LNCAP (cell line): ENCODE data around the gene THUMPD2.

Experiments
- TF ChIP-seq, protein P1 (sequence below): fragments of 450-650 bp; IDR thresholded peaks from 2 replicates; pipeline ENCODE4 v1.5.1; 2017; ENCODE audit warnings: mild to moderate bottlenecking

Gene THUMPD2, protein sequence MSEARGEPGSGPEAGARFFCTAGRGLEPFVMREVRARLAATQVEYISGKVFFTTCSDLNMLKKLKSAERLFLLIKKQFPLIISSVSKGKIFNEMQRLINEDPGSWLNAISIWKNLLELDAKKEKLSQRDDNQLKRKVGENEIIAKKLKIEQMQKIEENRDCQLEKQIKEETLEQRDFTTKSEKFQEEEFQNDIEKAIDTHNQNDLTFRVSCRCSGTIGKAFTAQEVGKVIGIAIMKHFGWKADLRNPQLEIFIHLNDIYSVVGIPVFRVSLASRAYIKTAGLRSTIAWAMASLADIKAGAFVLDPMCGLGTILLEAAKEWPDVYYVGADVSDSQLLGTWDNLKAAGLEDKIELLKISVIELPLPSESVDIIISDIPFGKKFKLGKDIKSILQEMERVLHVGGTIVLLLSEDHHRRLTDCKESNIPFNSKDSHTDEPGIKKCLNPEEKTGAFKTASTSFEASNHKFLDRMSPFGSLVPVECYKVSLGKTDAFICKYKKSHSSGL

DNA sequence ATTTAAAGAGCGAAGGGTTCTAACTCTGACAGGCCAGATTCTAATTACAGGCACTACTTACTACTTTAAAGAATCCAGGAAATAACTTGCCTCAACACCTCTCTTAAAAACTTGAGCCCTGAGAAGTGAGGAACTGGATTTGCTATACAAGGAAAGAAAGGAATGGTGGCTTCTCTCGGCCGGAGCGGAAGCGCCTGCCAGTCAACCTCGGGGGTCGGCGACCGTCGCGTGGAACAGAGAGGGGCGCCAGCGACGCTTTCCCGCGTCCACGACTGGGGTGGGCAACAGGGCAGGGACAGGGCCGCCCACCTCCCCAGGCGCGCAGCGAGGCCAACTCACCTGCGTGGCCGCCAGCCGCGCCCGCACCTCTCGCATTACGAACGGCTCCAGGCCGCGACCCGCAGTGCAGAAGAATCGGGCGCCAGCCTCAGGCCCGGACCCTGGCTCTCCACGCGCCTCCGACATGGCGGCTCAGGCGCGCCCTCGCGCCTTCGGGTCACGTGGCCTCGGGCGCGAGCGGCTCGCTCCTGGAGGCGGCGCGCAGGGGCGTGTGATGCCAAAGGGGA lies at the start of gene THUMPD2:
TSS of gene THUMPD2 (minus strand) at position 484 of the 566 bp plus-strand sequence. CDS start at position 465, 19 bp downstream.
- TF ChIP-seq, protein P1, sequence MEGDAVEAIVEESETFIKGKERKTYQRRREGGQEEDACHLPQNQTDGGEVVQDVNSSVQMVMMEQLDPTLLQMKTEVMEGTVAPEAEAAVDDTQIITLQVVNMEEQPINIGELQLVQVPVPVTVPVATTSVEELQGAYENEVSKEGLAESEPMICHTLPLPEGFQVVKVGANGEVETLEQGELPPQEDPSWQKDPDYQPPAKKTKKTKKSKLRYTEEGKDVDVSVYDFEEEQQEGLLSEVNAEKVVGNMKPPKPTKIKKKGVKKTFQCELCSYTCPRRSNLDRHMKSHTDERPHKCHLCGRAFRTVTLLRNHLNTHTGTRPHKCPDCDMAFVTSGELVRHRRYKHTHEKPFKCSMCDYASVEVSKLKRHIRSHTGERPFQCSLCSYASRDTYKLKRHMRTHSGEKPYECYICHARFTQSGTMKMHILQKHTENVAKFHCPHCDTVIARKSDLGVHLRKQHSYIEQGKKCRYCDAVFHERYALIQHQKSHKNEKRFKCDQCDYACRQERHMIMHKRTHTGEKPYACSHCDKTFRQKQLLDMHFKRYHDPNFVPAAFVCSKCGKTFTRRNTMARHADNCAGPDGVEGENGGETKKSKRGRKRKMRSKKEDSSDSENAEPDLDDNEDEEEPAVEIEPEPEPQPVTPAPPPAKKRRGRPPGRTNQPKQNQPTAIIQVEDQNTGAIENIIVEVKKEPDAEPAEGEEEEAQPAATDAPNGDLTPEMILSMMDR, result no peak

DNA sequence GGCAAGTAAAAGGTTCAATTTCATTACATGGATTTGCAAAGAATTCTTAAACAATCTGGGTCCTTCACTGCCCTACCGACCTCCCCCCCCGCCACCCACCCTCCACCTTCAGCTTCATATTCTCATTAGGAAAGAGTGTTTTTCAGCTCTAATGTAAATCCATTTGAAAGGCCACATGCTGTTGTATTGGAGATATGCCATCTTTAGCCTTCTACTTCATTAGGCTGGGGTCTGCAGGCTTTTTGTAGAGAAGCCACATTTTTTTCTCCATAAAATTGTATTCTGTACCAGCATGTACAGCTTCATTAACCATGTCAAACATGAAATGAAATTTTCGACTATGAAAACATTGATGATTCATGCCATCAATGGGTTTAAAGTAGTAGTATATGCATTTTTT lies 42.8 kb upstream of the THUMPD2 start:
- TF ChIP-seq, protein P1, result no peak

DNA sequence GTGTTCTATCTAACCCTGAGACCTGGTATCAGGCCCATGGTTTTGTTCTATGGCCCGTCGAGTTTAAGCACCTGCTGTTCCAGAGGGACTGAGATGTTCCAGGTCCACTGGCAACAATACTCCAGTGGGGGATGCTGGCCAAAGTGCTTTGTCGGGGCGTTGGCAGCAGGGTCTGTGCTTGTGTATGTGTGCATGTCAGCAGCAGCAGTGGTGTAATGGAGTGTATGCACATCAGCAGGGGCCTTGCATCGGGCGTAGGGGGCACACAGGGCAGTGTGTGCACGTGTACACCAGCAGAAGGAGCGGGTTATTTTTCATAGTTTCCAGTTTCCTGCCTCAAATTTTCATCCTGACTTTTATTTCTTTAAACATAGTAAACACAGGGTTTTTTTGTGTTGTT lies 37.8 kb upstream of the THUMPD2 start:
- TF ChIP-seq, protein P1, result no peak

DNA sequence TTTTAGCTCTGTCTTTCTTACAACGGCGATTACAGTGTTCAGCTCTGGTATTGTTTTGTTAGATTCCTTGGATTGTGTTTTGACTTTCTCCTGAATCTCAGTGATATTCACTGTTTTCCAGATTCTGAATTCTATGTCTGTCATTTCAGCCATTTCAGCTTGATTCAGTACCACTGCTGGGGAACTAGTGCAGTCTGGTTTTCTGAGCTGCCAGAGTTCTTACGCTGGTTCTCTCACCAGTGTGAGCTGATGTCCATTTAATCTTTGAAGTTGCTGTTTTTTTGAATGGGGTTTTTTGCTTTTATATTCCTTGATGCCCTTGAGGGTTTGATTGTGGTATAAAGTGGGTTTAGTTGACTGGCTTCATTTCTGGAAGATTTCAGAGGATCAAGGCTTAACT lies 37.4 kb upstream of the THUMPD2 start:
- TF ChIP-seq, protein P1, result no peak

DNA sequence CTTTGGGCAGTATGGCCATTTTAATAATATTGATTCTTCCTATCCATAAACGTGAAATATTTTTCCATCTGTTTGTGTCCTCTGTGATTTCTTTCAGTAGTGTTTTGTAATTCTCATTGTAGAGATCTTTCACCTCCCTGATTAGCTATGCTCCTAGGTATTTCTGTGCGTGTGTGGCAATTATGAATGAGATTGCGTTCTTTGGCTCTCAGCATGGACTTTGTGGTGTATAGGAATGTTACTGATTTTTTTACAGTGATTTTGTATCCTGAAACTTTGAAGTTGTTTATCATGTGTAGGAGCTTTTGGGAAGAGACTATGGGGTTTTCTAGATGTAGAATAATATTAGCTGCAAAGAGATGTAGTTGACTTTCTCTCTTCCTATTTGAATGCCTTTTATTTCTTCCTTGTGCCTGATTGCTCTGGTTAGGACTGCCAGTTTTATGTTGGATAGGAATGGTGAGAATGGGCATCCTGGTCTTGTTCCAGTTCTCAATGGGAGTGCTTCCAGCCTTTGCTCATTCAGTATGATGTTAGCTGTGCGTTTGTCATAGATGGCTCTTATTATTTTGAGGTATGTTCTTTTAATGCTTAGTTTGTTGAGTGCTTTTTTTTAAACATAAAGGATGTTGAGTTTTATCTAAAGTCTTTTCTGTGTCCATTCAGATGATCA lies 27.0 kb upstream of the THUMPD2 start:
- TF ChIP-seq, protein P1, result no peak

DNA sequence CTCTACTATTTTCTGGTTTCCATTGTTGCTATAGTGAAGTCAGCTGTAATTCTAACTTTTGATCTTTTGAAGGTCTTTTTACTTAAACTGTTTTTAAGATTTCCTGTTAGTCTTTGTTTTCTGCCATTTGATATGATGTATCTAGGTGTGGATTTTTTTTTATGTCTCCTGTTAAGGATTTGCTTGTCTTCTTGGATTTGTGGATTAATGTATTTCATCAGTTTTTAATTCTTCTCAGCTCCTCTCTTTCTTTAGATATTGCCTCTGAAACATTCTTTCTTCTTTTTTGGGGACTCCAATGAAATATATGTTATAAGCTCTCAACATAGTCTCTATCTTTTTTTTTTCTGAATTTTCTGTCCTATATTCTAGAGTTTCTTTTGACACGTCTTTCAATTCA lies 24.8 kb upstream of the THUMPD2 start:
- TF ChIP-seq, protein P1, result no peak

DNA sequence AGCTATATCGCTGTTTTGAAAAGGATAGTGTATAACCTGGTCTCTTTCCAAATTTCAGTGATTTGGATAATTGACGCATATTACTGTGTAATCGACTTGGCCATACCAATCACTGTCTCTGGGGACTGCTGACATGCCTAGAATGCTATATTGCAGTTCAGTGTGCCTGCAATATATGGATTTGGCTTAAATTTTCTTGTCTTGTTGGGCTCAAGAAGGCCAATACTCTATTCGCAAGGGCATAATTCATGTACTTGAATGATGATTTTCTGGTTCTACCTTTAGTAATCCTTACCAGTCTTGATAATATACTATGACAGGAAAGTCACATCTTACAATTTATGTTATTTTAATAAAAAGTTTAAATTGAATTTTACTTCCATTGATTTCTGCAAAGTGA lies 21.7 kb upstream of the THUMPD2 start:
- TF ChIP-seq, protein P1, result no peak
